Measurements from ENCODE around the gene LARGE1. TPM values are rescaled to one million over a fixed set of nuclear protein-coding genes. Genes with fewer than 3 reads are reported as not detected.

The LARGE1 gene
- total and polyA plus RNA-seq, 2 of the 13 experiments (the other 11 are each of a cell fraction or from before 2014, with no cell fraction given): 8.4 to 11.0 TPM

DNA sequence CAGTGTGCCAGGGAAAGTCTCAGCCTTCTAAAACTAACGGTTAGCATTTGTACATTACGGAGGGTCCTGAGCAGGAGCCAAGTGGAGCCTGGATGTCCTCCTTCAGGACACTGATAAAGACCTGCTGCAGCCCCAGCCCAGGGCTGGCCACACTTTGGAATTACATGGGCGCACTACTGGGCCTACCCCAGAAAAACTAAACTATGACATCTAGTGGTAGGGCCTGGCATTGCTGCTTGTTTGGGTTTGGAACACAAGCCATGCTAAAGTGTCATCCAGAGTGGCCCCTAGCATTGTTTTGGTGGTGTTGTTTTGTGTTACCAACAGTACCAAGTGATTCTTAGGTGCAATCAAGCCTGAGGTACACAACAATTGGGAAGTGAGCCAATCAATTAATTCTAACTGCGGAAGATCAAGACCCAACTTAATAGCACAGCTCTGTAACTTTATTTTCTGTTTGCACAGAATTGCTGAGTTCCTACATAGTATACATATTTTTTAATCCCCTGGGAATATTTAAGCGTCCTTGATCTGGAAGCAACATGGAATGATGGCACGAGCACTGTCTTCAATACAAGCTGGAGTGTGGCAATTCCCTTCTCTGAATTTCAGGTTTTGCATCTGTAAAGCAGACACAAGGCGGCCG lies 340.7 kb downstream of the LARGE1 start:
- Histone ChIP-seq H3K27ac (ENCODE audit: extremely low read length, insufficient read depth, low read length) (peak overlapping the region; percentile 90), H3K4me3 (replicated peaks in 1 of 3; ENCODE audit: insufficient read depth in 1 of 3, low read depth in 2 of 3, low read length in 3 of 3) (no peak overlapping the region), H3K27me3 (ENCODE audit: control insufficient read depth in 1 of 2, insufficient read depth in 2 of 2, low read length in 2 of 2) (no peaks in the 10 kb centered on the region), H3K4me1 (ENCODE audit: insufficient read depth, low read length) (peaks cover 54% of the 10 kb centered on the region), H4K20me1 (ENCODE audit: insufficient read depth, low read length) (no peaks in the 10 kb centered on the region), H3K9me3 (ENCODE audit: low read length) (no peaks in the 10 kb centered on the region), H2AFZ (ENCODE audit: low read length) (no peak overlapping the region), H3K79me2 (ENCODE audit: insufficient read depth, low read length) (peaks cover 4% of the 10 kb centered on the region), H3K4me2 (ENCODE audit: low read depth, low read length) (no peak overlapping the region), H3K9ac (ENCODE audit: insufficient read depth, low read depth, low read length) (no peak overlapping the region), H3K36me3 (replicated peaks in 1 of 2; ENCODE audit: control insufficient read depth in 1 of 2, insufficient read depth in 2 of 2, low read length in 2 of 2) (no peaks in the 10 kb centered on the region)
- ChIA-PET POLR2A (interaction anchor here (0.9 to 3.2 kb wide), 4 partner anchors 41 to 278 kb away, joined by 3 to 91 read pairs (median 12); no protein-coding TSS in a partner anchor), CTCF (ENCODE audit: low intra/inter-chr PET ratio, low total read pairs) (interaction anchor here (0.7 to 3.0 kb wide), 4 partner anchors 39 to 278 kb away, joined by 3 to 76 read pairs (median 18); no protein-coding TSS in a partner anchor)
- peak; percentile 81 for DNase-seq (ENCODE audit: low spot score)
- intact Hi-C loops (cut with micrococcal nuclease; ENCODE audit: unreplicated experiment) (loop anchor here (1.0 to 10.0 kb wide), 4 partner anchors 60 to 338 kb away; no protein-coding TSS in a partner anchor), in situ Hi-C loops (cut with HindIII; ENCODE audit: extremely low pct_ligation_motif_present, low pct_unique_long_range_greater_than_20kb) (loop anchor here (5.0 to 10.0 kb wide), 3 partner anchors 37 to 275 kb away; no protein-coding TSS in a partner anchor)
- ATAC-seq: peak; percentile 91
- 60% methylated on average over 8 of the region's 8 CpGs for WGBS (ENCODE audit: low lambda C conversion rate)
- peak; percentile 71 for FAIRE-seq
- BruUV-seq (replicated peaks): no TSS peak
- TF ChIP-seq ZNF512 (CRISPR knock-in tag; IDR thresholded peaks at IDR 0.05) (no peak), ZFP62 (CRISPR knock-in tag; IDR thresholded peaks at IDR 0.05) (no peak), HOXD1 (CRISPR knock-in tag; IDR thresholded peaks at IDR 0.05) (no peak), PITX1 (CRISPR knock-in tag; IDR thresholded peaks at IDR 0.05) (peak; percentile 48; the same call in 1 of the 2 replicates), TCF7 (IDR thresholded peaks at IDR 0.05; ENCODE audit: low read depth) (no peak), ZNF350 (CRISPR knock-in tag; IDR thresholded peaks at IDR 0.05; ENCODE audit: borderline replicate concordance, low read depth) (0 out of 2 replicates have a peak, but pooled peaks have one; percentile 24), CEBPG (CRISPR knock-in tag; IDR thresholded peaks at IDR 0.05) (0 out of 2 replicates have a peak, but pooled peaks have one; percentile 25), ZBTB4 (CRISPR knock-in tag; IDR thresholded peaks at IDR 0.05; ENCODE audit: borderline replicate concordance) (peak; percentile 93), ZNF567 (CRISPR knock-in tag; IDR thresholded peaks at IDR 0.05; ENCODE audit: borderline replicate concordance) (no peak), SIN3A (IDR thresholded peaks at IDR 0.05; ENCODE audit: borderline replicate concordance, low read depth, low read length) (no peak), NR1H2 (CRISPR knock-in tag; IDR thresholded peaks at IDR 0.05; ENCODE audit: borderline replicate concordance, low read depth) (no peak), THRA (CRISPR knock-in tag; IDR thresholded peaks at IDR 0.05; ENCODE audit: borderline replicate concordance) (peak; percentile 51; the same call in 1 of the 2 replicates)
- TF ChIP-seq, protein P1, sequence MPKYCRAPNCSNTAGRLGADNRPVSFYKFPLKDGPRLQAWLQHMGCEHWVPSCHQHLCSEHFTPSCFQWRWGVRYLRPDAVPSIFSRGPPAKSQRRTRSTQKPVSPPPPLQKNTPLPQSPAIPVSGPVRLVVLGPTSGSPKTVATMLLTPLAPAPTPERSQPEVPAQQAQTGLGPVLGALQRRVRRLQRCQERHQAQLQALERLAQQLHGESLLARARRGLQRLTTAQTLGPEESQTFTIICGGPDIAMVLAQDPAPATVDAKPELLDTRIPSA (CRISPR knock-in tag; IDR thresholded peaks at IDR 0.05; ENCODE audit: borderline replicate concordance): no peak
- TF ChIP-seq, protein P2, sequence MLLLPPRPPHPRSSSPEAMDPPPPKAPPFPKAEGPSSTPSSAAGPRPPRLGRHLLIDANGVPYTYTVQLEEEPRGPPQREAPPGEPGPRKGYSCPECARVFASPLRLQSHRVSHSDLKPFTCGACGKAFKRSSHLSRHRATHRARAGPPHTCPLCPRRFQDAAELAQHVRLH (CRISPR knock-in tag; IDR thresholded peaks at IDR 0.05; ENCODE audit: borderline replicate concordance, low read depth): no peak
